Hindlimb muscle (tissue), 1 donor: ENCODE results near the gene KCNJ4. TPM values are rescaled to one million over a fixed set of nuclear protein-coding genes. Genes with fewer than 3 reads are reported as not detected.

ENCODE experiments used
- polyA plus RNA-seq: library from polyadenylated mRNA; unstranded; fragments of 120-200 nt; gene quantifications from one replicate; pipeline ENCODE4 v1.2.1, GENCODE V29; 2013; ENCODE audit not compliant: insufficient read length

KCNJ4 gene
- polyA plus RNA-seq, 1 donor, result 1.6 TPM

Other genes with a start within 250 kb of the KCNJ4 start
- gene TMEM184B, start 182.2 kb downstream of the KCNJ4 start, polyA plus RNA-seq, result 92.5 TPM
- 140 TPM for gene CSNK1E, start 137.8 kb downstream of the KCNJ4 start, polyA plus RNA-seq
- gene KDELR3, start 12.9 kb upstream of the KCNJ4 start, polyA plus RNA-seq, result 19.3 TPM
- gene DDX17, start 51.1 kb upstream of the KCNJ4 start, polyA plus RNA-seq, result 329 TPM
- gene DMC1, start 115.0 kb upstream of the KCNJ4 start, polyA plus RNA-seq, result 8.0 TPM
- gene FAM227A, start 201.2 kb upstream of the KCNJ4 start, polyA plus RNA-seq, result 0.77 TPM
- gene CBY1, start 201.4 kb upstream of the KCNJ4 start, polyA plus RNA-seq, result 34.4 TPM
- 89.3 TPM for gene TOMM22, start 226.8 kb upstream of the KCNJ4 start, polyA plus RNA-seq
- gene JOSD1, start 245.7 kb upstream of the KCNJ4 start, polyA plus RNA-seq, result 37.2 TPM